GM21515 (cell line): ENCODE measurements around the gene FAM169A.
"Not testable (repeated sequence)": the region's sequence is repeated elsewhere in the genome, so short reads cannot be mapped to it uniquely, and the experiment has no call there.

Experiments
- ATAC-seq: cut with Tn5 transposase; IDR thresholded peaks from one replicate; pipeline ENCODE4 v1.9.1; 2021; ENCODE audit not compliant: unreplicated experiment

The FAM169A gene

GRCh38 chr5:74870299-74871067, 4.3 kb upstream of the FAM169A start:
- ATAC-seq = no peak

GRCh38 chr5:74869414-74869813, 3.2 kb upstream of the FAM169A start:
- not testable (repeated sequence) for ATAC-seq

- ATAC-seq = no peak
These were observed 492 bp upstream of the FAM169A start for GRCh38 chr5:74866596-74867162.

- ATAC-seq = no peak
These were observed 857 bp downstream of the FAM169A start for GRCh38 chr5:74865256-74865803.

- ATAC-seq = no peak
These were observed 1.4 kb downstream of the FAM169A start for GRCh38 chr5:74864823-74865222.

GRCh38 chr5:74863726-74864125, 2.5 kb downstream of the FAM169A start:
- no peak for ATAC-seq

GRCh38 chr5:74862221-74862620, 4.0 kb downstream of the FAM169A start:
- ATAC-seq = no peak

- not testable (repeated sequence) for ATAC-seq
These were observed 9.2 kb downstream of the FAM169A start for GRCh38 chr5:74856975-74857374.

- ATAC-seq = no peak
These were observed 12.9 kb downstream of the FAM169A start for GRCh38 chr5:74853256-74853655.

- ATAC-seq = no peak
These were observed 14.4 kb downstream of the FAM169A start for GRCh38 chr5:74851684-74852353.

- ATAC-seq = no peak
These were observed 15.3 kb downstream of the FAM169A start for GRCh38 chr5:74850789-74851425.

GRCh38 chr5:74850030-74850429, 16.2 kb downstream of the FAM169A start:
- no peak for ATAC-seq

- no peak for ATAC-seq
These were observed 17.6 kb downstream of the FAM169A start for GRCh38 chr5:74848553-74849025.

GRCh38 chr5:74839229-74839628, 27.0 kb downstream of the FAM169A start:
- ATAC-seq = no peak

- no peak for ATAC-seq
These were observed 27.9 kb downstream of the FAM169A start for GRCh38 chr5:74838262-74838661.

- no peak for ATAC-seq
These were observed 29.1 kb downstream of the FAM169A start for GRCh38 chr5:74837115-74837514.

GRCh38 chr5:74833537-74834266, 32.5 kb downstream of the FAM169A start:
- ATAC-seq = no peak

- ATAC-seq = no peak
These were observed 36.8 kb downstream of the FAM169A start for GRCh38 chr5:74829413-74829812.

- ATAC-seq = no peak
These were observed 43.9 kb downstream of the FAM169A start for GRCh38 chr5:74822288-74822687.

- ATAC-seq = no peak
These were observed 49.3 kb downstream of the FAM169A start for GRCh38 chr5:74816875-74817274.

- ATAC-seq = no peak
These were observed 55.3 kb downstream of the FAM169A start for GRCh38 chr5:74810915-74811314.
